MM.1S (cell line): ENCODE results near the gene CCDC107.

Source experiments
- DNase-seq: peaks from one replicate; pipeline ENCODE4 v3.0.0-alpha.2; 2015
- H2AFZ ChIP-seq: fragments of 300-600 bp; sonication (generic); 2 replicates; pipeline ENCODE4 v1.6.0; 2016; ENCODE audit warnings: antibody characterized with exemption, low read length
- H3F3A ChIP-seq: fragments of 300-600 bp; sonication (generic); 2 replicates; pipeline ENCODE4 v1.6.1; 2016; ENCODE audit warnings: mild to moderate bottlenecking, antibody characterized with exemption, low read length, moderate library complexity, mixed read lengths; ENCODE audit not compliant: insufficient read depth
- H3K27ac ChIP-seq: fragments of 300-600 bp; sonication (generic); 2 replicates; pipeline ENCODE4 v1.5.1; 2016; ENCODE audit warnings: mild to moderate bottlenecking, low read length
- H3K27me3 ChIP-seq: fragments of 300-600 bp; sonication (generic); replicated peaks from 2 replicates; pipeline ENCODE4 v1.6.0; 2016; ENCODE audit warnings: low read length; ENCODE audit not compliant: insufficient read depth
- H3K36me3 ChIP-seq: fragments of 300-600 bp; sonication (generic); replicated peaks from 2 replicates; pipeline ENCODE4 v1.6.1; 2016; ENCODE audit warnings: mild to moderate bottlenecking, low read length, mixed read lengths; ENCODE audit not compliant: insufficient read depth
- H3K4me1 ChIP-seq: fragments of 300-600 bp; sonication (generic); 2 replicates; pipeline ENCODE4 v1.6.1; 2016; ENCODE audit warnings: low read length, mixed read lengths
- H3K4me2 ChIP-seq: fragments of 300-600 bp; sonication (generic); 2 replicates; pipeline ENCODE4 v1.6.0; 2016; ENCODE audit warnings: low read depth, low read length
- H3K4me3 ChIP-seq: fragments of 300-600 bp; sonication (generic); 2 replicates; pipeline ENCODE4 v1.5.1; 2016; ENCODE audit warnings: low read length, mixed read lengths
- H3K79me2 ChIP-seq: fragments of 300-600 bp; sonication (generic); 2 replicates; pipeline ENCODE4 v1.6.1; 2016; ENCODE audit warnings: mixed run types, low read length, mixed read lengths
- H3K9ac ChIP-seq: fragments of 300-600 bp; sonication (generic); 2 replicates; pipeline ENCODE4 v1.6.1; 2016; ENCODE audit warnings: low read length, mixed read lengths
- H3K9me2 ChIP-seq: fragments of 300-600 bp; sonication (generic); replicated peaks from 2 replicates; pipeline ENCODE4 v1.6.1; 2016; ENCODE audit warnings: mild to moderate bottlenecking, low read length, mixed read lengths; ENCODE audit not compliant: insufficient read depth
- H3K9me3 ChIP-seq: fragments of 300-600 bp; sonication (generic); replicated peaks from 2 replicates; pipeline ENCODE4 v1.6.1; 2016; ENCODE audit warnings: mild to moderate bottlenecking, low read length, mixed read lengths; ENCODE audit not compliant: insufficient read depth
- H4K20me1 ChIP-seq: fragments of 300-600 bp; sonication (generic); 2 replicates; pipeline ENCODE4 v1.6.1; 2016; ENCODE audit warnings: mild to moderate bottlenecking, low read length, moderate library complexity, mixed read lengths; ENCODE audit not compliant: insufficient read depth
- EZH2 ChIP-seq: fragments of 300-600 bp; sonication (generic); optimal IDR thresholded peaks from 2 replicates; pipeline ENCODE3; 2017; ENCODE audit warnings: low read depth, mild to moderate bottlenecking, antibody characterized with exemption, low read length, mixed read lengths
- EZH2phosphoT487 ChIP-seq: fragments of 300-600 bp; sonication (generic); IDR thresholded peaks from 2 replicates; pipeline ENCODE4 v1.6.1; 2018; ENCODE audit warnings: antibody characterized with exemption, low read length
- TF ChIP-seq, protein P1 (sequence below): fragments of 300-600 bp; sonication (generic); IDR thresholded peaks from 2 replicates; pipeline ENCODE4 v1.5.1; 2016; ENCODE audit warnings: antibody characterized with exemption, low read length, mixed read lengths

CCDC107 gene

DNA sequence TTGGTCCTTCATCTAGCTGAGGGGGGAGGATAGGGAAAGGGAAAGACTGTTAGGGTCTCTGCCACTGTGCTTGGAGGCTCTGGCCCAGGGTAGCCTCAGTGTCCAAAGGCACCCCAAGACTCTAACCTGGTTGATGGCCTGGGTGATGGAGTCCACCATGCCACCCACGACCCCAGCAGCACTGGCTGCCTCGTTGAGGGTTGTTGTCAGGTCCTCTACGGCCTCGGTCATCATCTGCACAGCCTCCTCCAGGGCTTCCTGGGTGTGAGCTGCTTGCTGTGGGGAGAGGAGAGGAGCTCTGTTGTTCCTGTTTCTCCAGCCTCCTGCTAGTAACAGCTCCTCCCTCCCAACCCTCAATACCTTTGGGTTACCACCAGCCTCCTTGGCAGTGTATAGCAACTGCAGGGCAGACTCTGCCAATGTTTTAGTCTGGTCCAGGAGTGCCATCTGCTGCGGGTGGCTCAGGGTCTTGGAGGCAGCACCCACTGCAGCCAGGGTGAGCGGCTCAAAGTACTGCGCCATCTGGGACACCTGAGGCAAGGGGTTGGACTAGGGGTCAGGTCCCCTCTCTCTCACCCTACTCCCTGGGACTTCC is 47.8 kb downstream of the CCDC107 start:
- TF ChIP-seq EZH2 (no peak), EZH2phosphoT487 (no peak)
- TF ChIP-seq, protein P1, sequence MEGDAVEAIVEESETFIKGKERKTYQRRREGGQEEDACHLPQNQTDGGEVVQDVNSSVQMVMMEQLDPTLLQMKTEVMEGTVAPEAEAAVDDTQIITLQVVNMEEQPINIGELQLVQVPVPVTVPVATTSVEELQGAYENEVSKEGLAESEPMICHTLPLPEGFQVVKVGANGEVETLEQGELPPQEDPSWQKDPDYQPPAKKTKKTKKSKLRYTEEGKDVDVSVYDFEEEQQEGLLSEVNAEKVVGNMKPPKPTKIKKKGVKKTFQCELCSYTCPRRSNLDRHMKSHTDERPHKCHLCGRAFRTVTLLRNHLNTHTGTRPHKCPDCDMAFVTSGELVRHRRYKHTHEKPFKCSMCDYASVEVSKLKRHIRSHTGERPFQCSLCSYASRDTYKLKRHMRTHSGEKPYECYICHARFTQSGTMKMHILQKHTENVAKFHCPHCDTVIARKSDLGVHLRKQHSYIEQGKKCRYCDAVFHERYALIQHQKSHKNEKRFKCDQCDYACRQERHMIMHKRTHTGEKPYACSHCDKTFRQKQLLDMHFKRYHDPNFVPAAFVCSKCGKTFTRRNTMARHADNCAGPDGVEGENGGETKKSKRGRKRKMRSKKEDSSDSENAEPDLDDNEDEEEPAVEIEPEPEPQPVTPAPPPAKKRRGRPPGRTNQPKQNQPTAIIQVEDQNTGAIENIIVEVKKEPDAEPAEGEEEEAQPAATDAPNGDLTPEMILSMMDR, result no peak
- Histone ChIP-seq H3K9me3 (no peaks in the 10 kb centered on the region), H3K9ac (no peak overlapping the region), H3K4me2 (no peak overlapping the region), H3K36me3 (peaks cover 6% of the 10 kb centered on the region), H3K9me2 (no peaks in the 10 kb centered on the region), H3K27me3 (no peaks in the 10 kb centered on the region), H3K4me1 (no peaks in the 10 kb centered on the region), H4K20me1 (no peaks in the 10 kb centered on the region), H2AFZ (no peak overlapping the region), H3K4me3 (no peak overlapping the region), H3K27ac (no peak overlapping the region), H3K79me2 (no peaks in the 10 kb centered on the region), H3F3A (no peaks in the 10 kb centered on the region)
- DNase-seq, result no peak

DNA sequence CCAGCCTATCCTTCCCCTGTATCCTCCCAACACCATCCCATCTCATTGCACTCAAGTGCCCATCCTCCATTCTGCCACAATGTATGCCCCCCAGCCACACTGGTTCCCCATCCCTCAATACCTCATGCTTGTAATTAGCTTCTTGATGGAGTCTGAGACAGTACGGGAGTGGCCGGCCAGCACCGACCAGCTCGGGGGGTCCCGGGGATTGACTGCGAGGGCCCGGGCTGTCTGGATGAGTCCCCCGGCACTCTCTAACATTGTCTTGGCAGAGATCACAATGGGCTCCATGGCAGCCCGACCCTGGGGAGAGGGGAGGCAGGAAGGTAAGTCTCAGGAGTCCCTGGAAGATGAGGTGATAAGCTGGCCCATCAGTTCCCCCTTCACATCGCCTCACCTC is 48.9 kb downstream of the CCDC107 start:
- no peak for TF ChIP-seq EZH2
- TF ChIP-seq, protein P1, result no peak
- TF ChIP-seq EZH2phosphoT487, result no peak
- H3K36me3 ChIP-seq, result peaks cover 2% of the 10 kb centered on the region
- no peak overlapping the region for H3K4me2 ChIP-seq
- no peaks in the 10 kb centered on the region for H3K27me3 ChIP-seq
- DNase-seq, result no peak
- H3K4me3 ChIP-seq, result no peak overlapping the region
- no peaks in the 10 kb centered on the region for H3K79me2 ChIP-seq
- no peak overlapping the region for H3K27ac ChIP-seq
- H3K9me2 ChIP-seq, result no peaks in the 10 kb centered on the region
- no peaks in the 10 kb centered on the region for H3K4me1 ChIP-seq
- H3K9me3 ChIP-seq, result no peaks in the 10 kb centered on the region
- H4K20me1 ChIP-seq, result no peaks in the 10 kb centered on the region
- H2AFZ ChIP-seq, result no peak overlapping the region
- no peak overlapping the region for H3K9ac ChIP-seq
- no peaks in the 10 kb centered on the region for H3F3A ChIP-seq

DNA sequence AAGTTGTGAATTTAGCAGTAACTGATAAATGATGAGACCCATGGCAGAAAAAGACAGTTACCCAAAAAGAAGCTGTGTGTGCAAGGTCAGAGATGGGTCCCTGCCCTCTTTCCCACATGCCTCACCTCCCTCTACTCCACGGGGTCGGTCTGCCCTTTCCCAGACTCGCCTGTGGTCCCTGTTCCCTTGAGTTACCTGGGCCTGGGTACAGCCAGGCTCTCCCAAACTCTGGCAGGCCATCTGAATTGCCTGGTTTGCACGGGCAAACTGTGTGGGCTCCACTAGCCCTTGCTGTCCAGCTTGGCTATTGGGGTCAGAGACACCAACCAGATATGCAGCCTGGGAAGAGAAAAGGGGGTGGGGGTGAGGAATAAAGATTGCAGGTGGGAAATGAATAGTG is 50.1 kb downstream of the CCDC107 start:
- no peak overlapping the region for H2AFZ ChIP-seq
- no peaks in the 10 kb centered on the region for H3K9me3 ChIP-seq
- TF ChIP-seq, protein P1, result no peak
- TF ChIP-seq EZH2phosphoT487, result no peak
- TF ChIP-seq EZH2, result no peak
- no peak overlapping the region for H3K4me2 ChIP-seq
- H4K20me1 ChIP-seq, result no peaks in the 10 kb centered on the region
- no peaks in the 10 kb centered on the region for H3K79me2 ChIP-seq
- no peak overlapping the region for H3K4me3 ChIP-seq
- H3K9me2 ChIP-seq, result no peaks in the 10 kb centered on the region
- H3K27ac ChIP-seq, result no peak overlapping the region
- H3K9ac ChIP-seq, result no peak overlapping the region
- H3F3A ChIP-seq, result no peaks in the 10 kb centered on the region
- peaks cover 2% of the 10 kb centered on the region for H3K36me3 ChIP-seq
- DNase-seq, result no peak
- no peaks in the 10 kb centered on the region for H3K4me1 ChIP-seq
- no peaks in the 10 kb centered on the region for H3K27me3 ChIP-seq
